K562 (cell line): ENCODE data around the gene TRIM40. TPM values are rescaled to one million over a fixed set of nuclear protein-coding genes. Genes with fewer than 3 reads are reported as not detected.

Source experiments
- BDP1 ChIP-seq: IDR thresholded peaks from 3 replicates; pipeline ENCODE4 v1.6.1; 2011; ENCODE audit not compliant: insufficient read length, insufficient read depth
- BRD9 ChIP-seq: fragments of 450-650 bp; IDR thresholded peaks from 2 replicates; pipeline ENCODE4 v1.6.1; 2018; ENCODE audit warnings: low read depth; ENCODE audit not compliant: partially characterized antibody
- EP300 ChIP-seq: IDR thresholded peaks from 2 replicates; pipeline ENCODE4 v1.6.1; 2012; ENCODE audit warnings: low read length, improper control_type of control experiment
- FOSL1 ChIP-seq: fragments of 200-800 bp; sonication (Bioruptor generic); conservative IDR thresholded peaks from 2 replicates; pipeline ENCODE4 v1.6.1; 2016; ENCODE audit warnings: missing genetic modification characterization, missing compliant biosample characterization
- HNRNPLL ChIP-seq: fragments of 200-400 bp; formaldehyde crosslinking; IDR thresholded peaks from 2 replicates; pipeline ENCODE4 v1.6.1; 2017; ENCODE audit warnings: low read length, low read depth, mild to moderate bottlenecking; ENCODE audit not compliant: poor library complexity, severe bottlenecking
- ILK ChIP-seq: fragments of 450-650 bp; IDR thresholded peaks from 2 replicates; pipeline ENCODE4 v1.6.1; 2016; ENCODE audit warnings: missing genetic modification characterization, low read depth, mild to moderate bottlenecking, missing compliant biosample characterization, moderate library complexity, borderline replicate concordance
- JUN ChIP-seq, 2 experiments: sonication (generic) in 1 of 2; formaldehyde crosslinking in 1 of 2; IDR thresholded peaks; 2 replicates each; pipeline versions ENCODE4 v1.6.1 to v1.8.0; 2012 to 2022; ENCODE audit warnings: borderline replicate concordance in 2 of 2, mild to moderate bottlenecking in 2 of 2, improper control_type of control experiment in 1 of 2, low read depth in 1 of 2, low read length in 1 of 2, missing genetic modification reagents in 1 of 2
- KLF10 ChIP-seq: fragments of 250-450 bp; sonication (Bioruptor Pico); IDR thresholded peaks from 2 replicates; pipeline ENCODE4 v1.6.1; 2021; ENCODE audit warnings: matching md5 sums
- MEF2A ChIP-seq: IDR thresholded peaks from 2 replicates; pipeline ENCODE4 v1.6.1; 2011; ENCODE audit warnings: low read depth, mild to moderate bottlenecking, low read length, moderate library complexity; ENCODE audit not compliant: control insufficient read depth
- MTF1 ChIP-seq: fragments of 250-450 bp; sonication (Bioruptor Pico); IDR thresholded peaks from 2 replicates; pipeline ENCODE4 v1.9.0; 2021; ENCODE audit warnings: moderate library complexity, mild to moderate bottlenecking, inconsistent platforms, borderline replicate concordance
- POLR2H ChIP-seq: IDR thresholded peaks from 2 replicates; pipeline ENCODE4 v1.6.1; 2016; ENCODE audit warnings: missing genetic modification characterization, low read depth, mild to moderate bottlenecking, control low read depth, missing compliant biosample characterization, moderate library complexity
- TCF3 ChIP-seq: sonication (generic); formaldehyde crosslinking; IDR thresholded peaks from 2 replicates; pipeline ENCODE4 v1.4.0; 2020; ENCODE audit warnings: mild to moderate bottlenecking, missing genetic modification reagents
- TEAD4 ChIP-seq, 2 experiments: sonication (generic) in 1 of 2; formaldehyde crosslinking in 1 of 2; IDR thresholded peaks; 2 replicates each; pipeline versions ENCODE4 v1.6.1 to v1.8.0; 2012 to 2022; ENCODE audit warnings: borderline replicate concordance in 1 of 2, inconsistent platforms in 1 of 2, low read length in 1 of 2, mild to moderate bottlenecking in 1 of 2, missing genetic modification reagents in 1 of 2
- TFAM ChIP-seq: fragments of 250-450 bp; sonication (Bioruptor Pico); conservative IDR thresholded peaks from 2 replicates; pipeline ENCODE4 v1.5.0; 2021; ENCODE audit warnings: mild to moderate bottlenecking, moderate library complexity
- TGIF2 ChIP-seq: sonication (generic); formaldehyde crosslinking; IDR thresholded peaks from 2 replicates; pipeline ENCODE4 v1.8.1; 2022; ENCODE audit warnings: mild to moderate bottlenecking, missing genetic modification reagents, moderate library complexity
- ZC3H11A ChIP-seq: IDR thresholded peaks from 2 replicates; pipeline ENCODE4 v1.6.1; 2012; ENCODE audit warnings: low read depth, low read length, improper control_type of control experiment
- ZNF41 ChIP-seq: fragments of 250-450 bp; sonication (Bioruptor Pico); conservative IDR thresholded peaks from 2 replicates; pipeline ENCODE4 v1.4.0; 2020; ENCODE audit warnings: mild to moderate bottlenecking
- ZNF584 ChIP-seq: fragments of 200-800 bp; sonication (Bioruptor generic); IDR thresholded peaks from 2 replicates; pipeline ENCODE4 v1.6.1; 2016; ENCODE audit warnings: low read depth, mild to moderate bottlenecking, missing genetic modification characterization, missing compliant biosample characterization
- ZNF76 ChIP-seq: fragments of 250-450 bp; sonication (Bioruptor Pico); IDR thresholded peaks from 2 replicates; pipeline ENCODE4 v1.4.0; 2020; ENCODE audit warnings: mild to moderate bottlenecking, moderate library complexity, borderline replicate concordance
- polyA plus RNA-seq, 8 experiments: library from polyadenylated mRNA; depleted of rRNA in 4 of 8; stranded (reverse) in 5 of 8; unstranded in 3 of 8; fragments of >200 nt; fragmentation: Nextera tagmentation in 2 of 8; fragmentation: Illumina TruSeq in 1 of 8; extraction: Ambion mirVana in 2 of 8; extraction: Trizol in 1 of 8; gene quantifications; 2 replicates each; pipeline versions ENCODE4 v1.2.1 to v1.2.3, GENCODE V29; 2011 to 2014; ENCODE audit warnings: inconsistent platforms in 1 of 8, missing spikeins in 1 of 8
- total RNA-seq, 7 experiments: library from RNA; depleted of rRNA in 6 of 7; stranded (reverse); fragments of >200 nt in 6 of 7; fragmentation: Illumina TruSeq in 2 of 7; extraction: Trizol in 2 of 7; gene quantifications; 2 replicates each; pipeline versions ENCODE4 v1.2.1 to v1.2.3, GENCODE V29; 2011 to 2021; ENCODE audit warnings: low replicate concordance in 1 of 7
- TF ChIP-seq, protein P1 (sequence below), 2 experiments: fragments of 450-650 bp; conservative IDR thresholded peaks; 2 replicates each; pipeline ENCODE4 v1.6.1; 2017; ENCODE audit warnings: mild to moderate bottlenecking in 2 of 2, moderate library complexity in 2 of 2
- TF ChIP-seq, protein P2 (sequence below): fragments of 150-350 bp; IDR thresholded peaks from 2 replicates; pipeline ENCODE4 v1.6.1; 2014; ENCODE audit warnings: low read depth, mild to moderate bottlenecking, low read length, borderline replicate concordance
- TF ChIP-seq, protein P3 (sequence below), 2 experiments: fragments of 450-650 bp in 1 of 2; sonication (generic) in 1 of 2; formaldehyde crosslinking in 1 of 2; IDR thresholded peaks in 1 of 2; conservative IDR thresholded peaks in 1 of 2; 2 replicates each; pipeline versions ENCODE4 v1.6.1 to v1.8.1; 2016 to 2023; ENCODE audit warnings: mild to moderate bottlenecking in 2 of 2, moderate library complexity in 2 of 2, inconsistent platforms in 1 of 2, missing genetic modification reagents in 1 of 2

TRIM40 gene
- total and polyA plus RNA-seq, 9 of the 15 experiments (the other 6 are each of a cell fraction or from before 2014, with no cell fraction given) = 0.04 to 0.08 TPM; not detected in 7

DNA sequence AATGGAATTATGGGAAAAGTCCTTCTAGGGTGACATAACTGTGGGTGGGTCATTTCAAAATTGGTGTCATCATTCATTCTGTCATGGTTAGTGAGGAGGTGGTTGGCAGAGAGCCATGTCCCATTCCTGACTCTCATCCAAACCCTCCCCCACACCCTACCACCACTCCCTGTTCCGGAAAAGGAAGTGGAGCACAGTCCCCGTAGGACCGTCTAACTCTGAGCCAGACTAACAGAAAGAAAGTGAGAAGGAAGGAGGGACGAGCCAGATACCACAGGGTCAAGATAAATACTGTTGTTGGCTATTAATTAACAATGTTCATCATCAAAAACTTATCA lies 20.3 kb downstream of the TRIM40 start (continued):
- TF ChIP-seq, protein P1, sequence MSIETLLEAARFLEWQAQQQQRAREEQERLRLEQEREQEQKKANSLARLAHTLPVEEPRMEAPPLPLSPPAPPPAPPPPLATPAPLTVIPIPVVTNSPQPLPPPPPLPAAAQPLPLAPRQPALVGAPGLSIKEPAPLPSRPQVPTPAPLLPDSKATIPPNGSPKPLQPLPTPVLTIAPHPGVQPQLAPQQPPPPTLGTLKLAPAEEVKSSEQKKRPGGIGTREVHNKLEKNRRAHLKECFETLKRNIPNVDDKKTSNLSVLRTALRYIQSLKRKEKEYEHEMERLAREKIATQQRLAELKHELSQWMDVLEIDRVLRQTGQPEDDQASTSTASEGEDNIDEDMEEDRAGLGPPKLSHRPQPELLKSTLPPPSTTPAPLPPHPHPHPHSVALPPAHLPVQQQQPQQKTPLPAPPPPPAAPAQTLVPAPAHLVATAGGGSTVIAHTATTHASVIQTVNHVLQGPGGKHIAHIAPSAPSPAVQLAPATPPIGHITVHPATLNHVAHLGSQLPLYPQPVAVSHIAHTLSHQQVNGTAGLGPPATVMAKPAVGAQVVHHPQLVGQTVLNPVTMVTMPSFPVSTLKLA (conservative IDR thresholded peaks at IDR 0.05) = no peak
- TF ChIP-seq ZNF584 (CRISPR knock-in tag) (peak; percentile 33; the same call in 1 of the 2 replicates), MTF1 (no peak), TFAM (CRISPR knock-in tag) (no peak), ZNF41 (no peak), EP300 (peak; percentile 38; the same call in 1 of the 2 replicates), BRD9 (no peak), JUN (IDR thresholded peaks at IDR 0.05; ENCODE audit: borderline replicate concordance, low read depth, low read length) (0 out of 2 replicates have a peak, but pooled peaks have one; percentile 41), JUN (CRISPR knock-in tag; IDR thresholded peaks at IDR 0.05; ENCODE audit: borderline replicate concordance) (no peak), ZNF76 (0 out of 2 replicates have a peak, but pooled peaks have one; percentile 27), ILK (tag) (no peak), HNRNPLL (no peak), TEAD4 (IDR thresholded peaks at IDR 0.05; ENCODE audit: low read length) (peak; percentile 35; the same call in 1 of the 2 replicates), TEAD4 (CRISPR knock-in tag; IDR thresholded peaks at IDR 0.05; ENCODE audit: borderline replicate concordance) (no peak), TCF3 (CRISPR knock-in tag) (no peak), MEF2A (no peak), FOSL1 (tag) (no peak), ZC3H11A (no peak), TGIF2 (CRISPR knock-in tag) (no peak), BDP1 (no peak), POLR2H (tag) (peak; percentile 83), KLF10 (no peak)
- TF ChIP-seq, protein P2, sequence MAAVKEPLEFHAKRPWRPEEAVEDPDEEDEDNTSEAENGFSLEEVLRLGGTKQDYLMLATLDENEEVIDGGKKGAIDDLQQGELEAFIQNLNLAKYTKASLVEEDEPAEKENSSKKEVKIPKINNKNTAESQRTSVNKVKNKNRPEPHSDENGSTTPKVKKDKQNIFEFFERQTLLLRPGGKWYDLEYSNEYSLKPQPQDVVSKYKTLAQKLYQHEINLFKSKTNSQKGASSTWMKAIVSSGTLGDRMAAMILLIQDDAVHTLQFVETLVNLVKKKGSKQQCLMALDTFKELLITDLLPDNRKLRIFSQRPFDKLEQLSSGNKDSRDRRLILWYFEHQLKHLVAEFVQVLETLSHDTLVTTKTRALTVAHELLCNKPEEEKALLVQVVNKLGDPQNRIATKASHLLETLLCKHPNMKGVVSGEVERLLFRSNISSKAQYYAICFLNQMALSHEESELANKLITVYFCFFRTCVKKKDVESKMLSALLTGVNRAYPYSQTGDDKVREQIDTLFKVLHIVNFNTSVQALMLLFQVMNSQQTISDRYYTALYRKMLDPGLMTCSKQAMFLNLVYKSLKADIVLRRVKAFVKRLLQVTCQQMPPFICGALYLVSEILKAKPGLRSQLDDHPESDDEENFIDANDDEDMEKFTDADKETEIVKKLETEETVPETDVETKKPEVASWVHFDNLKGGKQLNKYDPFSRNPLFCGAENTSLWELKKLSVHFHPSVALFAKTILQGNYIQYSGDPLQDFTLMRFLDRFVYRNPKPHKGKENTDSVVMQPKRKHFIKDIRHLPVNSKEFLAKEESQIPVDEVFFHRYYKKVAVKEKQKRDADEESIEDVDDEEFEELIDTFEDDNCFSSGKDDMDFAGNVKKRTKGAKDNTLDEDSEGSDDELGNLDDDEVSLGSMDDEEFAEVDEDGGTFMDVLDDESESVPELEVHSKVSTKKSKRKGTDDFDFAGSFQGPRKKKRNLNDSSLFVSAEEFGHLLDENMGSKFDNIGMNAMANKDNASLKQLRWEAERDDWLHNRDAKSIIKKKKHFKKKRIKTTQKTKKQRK = no peak
- TF ChIP-seq, protein P3, sequence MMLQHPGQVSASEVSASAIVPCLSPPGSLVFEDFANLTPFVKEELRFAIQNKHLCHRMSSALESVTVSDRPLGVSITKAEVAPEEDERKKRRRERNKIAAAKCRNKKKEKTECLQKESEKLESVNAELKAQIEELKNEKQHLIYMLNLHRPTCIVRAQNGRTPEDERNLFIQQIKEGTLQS (IDR thresholded peaks at IDR 0.05) = peak; percentile 75
- TF ChIP-seq, protein P3 (CRISPR knock-in tag; conservative IDR thresholded peaks at IDR 0.05) = no peak
